GM12801 (cell line): Measurements from ENCODE around the gene GCC1.

Source experiments
- CTCF ChIP-seq: IDR thresholded peaks from one replicate; pipeline ENCODE4 v1.5.1; 2011; ENCODE audit warnings: control low read depth; ENCODE audit not compliant: insufficient read length; ENCODE audit errors: extremely low read depth

GCC1 gene

GRCh38 chr7:127619681-127620405 is 34.4 kb upstream of the GCC1 start:
- TF ChIP-seq CTCF = no peak

DNA sequence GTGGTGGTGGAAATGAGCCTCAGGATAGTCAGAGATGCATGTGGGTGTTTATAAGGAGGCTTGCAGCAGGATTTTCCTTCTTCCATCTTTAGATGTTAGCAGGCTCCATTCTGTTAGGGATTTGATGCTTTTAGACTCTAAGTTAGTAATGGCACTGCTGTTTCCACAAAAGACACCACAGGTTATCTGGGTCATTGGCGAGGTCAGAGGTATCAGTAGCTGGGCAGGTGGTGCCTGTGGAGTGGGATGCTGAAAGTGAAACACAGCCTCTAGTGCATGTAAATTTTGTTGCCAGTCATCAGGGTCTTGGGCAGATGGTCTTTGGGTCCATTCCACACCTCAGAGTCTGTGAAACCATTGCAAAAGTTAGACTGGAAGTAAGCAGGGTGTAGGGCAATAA is 33.4 kb upstream of the GCC1 start:
- no peak for TF ChIP-seq CTCF

- TF ChIP-seq CTCF = no peak
Measured at GRCh38 chr7:127618042-127618441, 32.6 kb upstream of the GCC1 start, which contains the start of gene PAX4. Gene PAX4, minus strand, starts transcription at chr7:127618142. Its CDS starts 2,214 bp downstream, at chr7:127615928.

DNA sequence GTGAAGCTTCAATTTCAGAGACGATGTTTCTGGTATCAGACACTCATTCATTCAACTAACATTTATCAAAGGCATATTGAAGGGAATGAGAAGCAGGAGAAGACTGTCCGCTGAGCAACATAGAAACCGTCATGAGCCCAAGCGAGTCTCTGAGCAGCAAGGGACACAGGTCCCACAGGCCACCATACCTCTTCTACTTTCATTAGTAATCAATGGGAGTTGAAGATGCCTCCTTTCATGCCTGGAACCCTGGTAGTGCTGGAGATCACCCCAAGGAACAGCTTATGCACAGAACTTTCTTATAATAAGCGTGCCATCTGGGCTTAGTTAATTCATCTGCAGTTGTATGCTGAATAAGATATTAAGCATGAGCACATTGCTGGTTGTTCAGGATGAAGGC is 31.3 kb upstream of the GCC1 start:
- TF ChIP-seq CTCF = no peak

- no peak for TF ChIP-seq CTCF
Measured at GRCh38 chr7:127612263-127612662, 26.9 kb upstream of the GCC1 start.

DNA sequence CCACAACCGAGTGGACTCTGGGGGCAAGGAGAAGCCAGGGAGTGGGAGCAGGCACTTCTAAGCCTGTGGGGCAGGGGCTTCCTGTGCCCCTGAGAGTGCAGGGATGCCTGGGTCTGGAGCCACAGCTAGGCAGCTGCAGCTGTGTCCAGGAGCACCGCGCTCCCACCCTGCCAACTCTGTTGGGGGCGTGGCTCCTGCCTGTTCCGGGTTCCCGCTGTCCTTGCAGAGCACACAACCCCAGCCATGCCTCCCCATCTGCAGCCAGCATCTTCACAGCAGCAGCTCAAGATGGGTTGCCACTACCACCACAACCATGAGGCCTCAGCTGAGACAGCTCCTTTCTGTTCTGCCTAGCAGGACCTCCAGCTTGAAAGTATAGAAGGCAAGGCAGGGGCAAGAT is 23.9 kb upstream of the GCC1 start:
- no peak for TF ChIP-seq CTCF

DNA sequence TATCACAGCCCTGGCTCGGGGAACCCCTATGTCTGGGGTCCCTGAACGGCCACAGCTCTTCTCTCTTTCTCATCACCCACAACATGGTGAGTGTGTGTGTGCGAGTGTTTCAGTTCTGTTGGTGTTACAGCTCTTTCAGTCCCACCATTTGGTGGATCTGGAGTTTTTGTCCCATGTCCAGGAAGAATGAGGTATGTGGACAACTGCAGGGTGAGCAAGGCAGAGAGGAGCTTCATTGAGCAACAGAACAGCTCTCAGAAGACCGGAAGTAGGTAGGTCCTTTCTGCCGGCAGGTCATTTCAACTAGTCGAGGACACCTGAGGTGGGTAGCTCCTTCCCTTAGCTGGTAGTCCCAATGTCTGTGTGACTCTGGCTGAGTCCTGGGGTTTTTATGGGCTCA is 23.1 kb upstream of the GCC1 start:
- no peak for TF ChIP-seq CTCF

GRCh38 chr7:127600885-127601284 is 15.5 kb upstream of the GCC1 start:
- TF ChIP-seq CTCF = no peak
